Stimulated activated CD4-positive, alpha-beta T cell treated with anti-CD3 and anti-CD28 coated beads, Interleukin-1b, Interleukin-23, amount 100 ng/mL, for 4 hours (primary cell): ENCODE data around the gene PRUNE2.
"Not testable (repeated sequence)": the region's sequence is repeated elsewhere in the genome, so short reads cannot be mapped to it uniquely, and the experiment has no call there.

Experiments used
- DNase-seq, 2 donors: peaks; one replicate each; pipeline ENCODE4 v3.0.0-alpha.2; 2020; ENCODE audit warnings: low read depth in 2 of 2

Gene PRUNE2

GRCh38 chr9:76697554-76697953 lies 208.4 kb downstream of the PRUNE2 start:
- no peak for DNase-seq

GRCh38 chr9:76697081-76697480 lies 208.8 kb downstream of the PRUNE2 start:
- no peak for DNase-seq

- no peak for DNase-seq
These were observed 212.0 kb downstream of the PRUNE2 start for GRCh38 chr9:76693912-76694311.

- no peak for DNase-seq
These were observed 213.3 kb downstream of the PRUNE2 start for GRCh38 chr9:76692458-76693129.

- DNase-seq: no peak
These were observed 214.2 kb downstream of the PRUNE2 start for GRCh38 chr9:76691517-76692313.

GRCh38 chr9:76690973-76691370 lies 214.9 kb downstream of the PRUNE2 start:
- DNase-seq: no peak

- DNase-seq: no peak
These were observed 215.5 kb downstream of the PRUNE2 start for GRCh38 chr9:76690246-76690972.

- no peak for DNase-seq
These were observed 217.3 kb downstream of the PRUNE2 start for GRCh38 chr9:76688471-76689238.

GRCh38 chr9:76687861-76688391 lies 218.0 kb downstream of the PRUNE2 start:
- no peak for DNase-seq

- no peak for DNase-seq
These were observed 219.2 kb downstream of the PRUNE2 start for GRCh38 chr9:76686756-76687155.

GRCh38 chr9:76684213-76684612 lies 221.7 kb downstream of the PRUNE2 start:
- no peak for DNase-seq

GRCh38 chr9:76681556-76681955 lies 224.4 kb downstream of the PRUNE2 start:
- no peak for DNase-seq

- DNase-seq: no peak
These were observed 225.0 kb downstream of the PRUNE2 start for GRCh38 chr9:76680716-76681425.

- DNase-seq: no peak
These were observed 228.3 kb downstream of the PRUNE2 start for GRCh38 chr9:76677481-76678055.

GRCh38 chr9:76676857-76677256 lies 229.1 kb downstream of the PRUNE2 start:
- no peak for DNase-seq

GRCh38 chr9:76667521-76667957 lies 238.4 kb downstream of the PRUNE2 start:
- no peak for DNase-seq

- DNase-seq: not testable (repeated sequence)
These were observed 239.9 kb downstream of the PRUNE2 start for GRCh38 chr9:76665966-76666365.

GRCh38 chr9:76665458-76665857 lies 240.5 kb downstream of the PRUNE2 start:
- DNase-seq: no peak

GRCh38 chr9:76664120-76664519 lies 241.8 kb downstream of the PRUNE2 start:
- no peak for DNase-seq

- DNase-seq: no peak
These were observed 243.2 kb downstream of the PRUNE2 start for GRCh38 chr9:76662476-76663281.
